Measurements from ENCODE around the gene L3MBTL1.
"Not testable (repeated sequence)": the region's sequence is repeated elsewhere in the genome, so short reads cannot be mapped to it uniquely, and the experiment has no call there.

Gene L3MBTL1

GRCh38 chr20:43492101-43492500 is 15.4 kb upstream of the L3MBTL1 start:
- peaks cover 25% of the 10 kb centered on the region for H3K9me3 Mint-ChIP-seq
- H3K4me3 Mint-ChIP-seq = no peak overlapping the region
- H3K36me3 Mint-ChIP-seq (ENCODE audit: low read depth) = no peaks in the 10 kb centered on the region
- TF ChIP-seq CTCF (IDR thresholded peaks at IDR 0.05) = no peak
- no peak for DNase-seq
- H3K27ac Mint-ChIP-seq = no peak overlapping the region
- no peaks in the 10 kb centered on the region for H3K4me1 Mint-ChIP-seq
- H3K27me3 Mint-ChIP-seq (ENCODE audit: low read depth, poor library complexity) = peaks cover 32% of the 10 kb centered on the region

- no peaks in the 10 kb centered on the region for H3K4me1 Mint-ChIP-seq
- no peak overlapping the region for H3K27ac Mint-ChIP-seq
- no peaks in the 10 kb centered on the region for H3K36me3 Mint-ChIP-seq (ENCODE audit: low read depth)
- peaks cover 37% of the 10 kb centered on the region for H3K27me3 Mint-ChIP-seq (ENCODE audit: low read depth, poor library complexity)
- no peak overlapping the region for H3K4me3 Mint-ChIP-seq
- DNase-seq = no peak
- TF ChIP-seq CTCF (IDR thresholded peaks at IDR 0.05) = no peak
- peaks cover 16% of the 10 kb centered on the region for H3K9me3 Mint-ChIP-seq
These were observed 12.1 kb upstream of the L3MBTL1 start for GRCh38 chr20:43495388-43495787.

- H3K4me1 Mint-ChIP-seq; H3K4me3 Mint-ChIP-seq; H3K36me3 Mint-ChIP-seq (ENCODE audit: low read depth); DNase-seq; H3K27ac Mint-ChIP-seq; H3K9me3 Mint-ChIP-seq: not testable (repeated sequence)
- peaks cover 59% of the 10 kb centered on the region for H3K27me3 Mint-ChIP-seq (ENCODE audit: low read depth, poor library complexity)
These were observed 5.5 kb upstream of the L3MBTL1 start for GRCh38 chr20:43502021-43502420.

GRCh38 chr20:43506238-43506637 is 1.3 kb upstream of the L3MBTL1 start:
- H3K4me3 Mint-ChIP-seq = peak overlapping the region; percentile 80
- no peak overlapping the region for H3K27ac Mint-ChIP-seq
- peaks cover 4% of the 10 kb centered on the region for H3K4me1 Mint-ChIP-seq
- no peak for TF ChIP-seq CTCF (IDR thresholded peaks at IDR 0.05)
- H3K9me3 Mint-ChIP-seq = peaks cover 3% of the 10 kb centered on the region
- peaks cover 74% of the 10 kb centered on the region for H3K27me3 Mint-ChIP-seq (ENCODE audit: low read depth, poor library complexity)
- no peak for DNase-seq
- no peaks in the 10 kb centered on the region for H3K36me3 Mint-ChIP-seq (ENCODE audit: low read depth)

- peak overlapping the region; percentile 82 for H3K4me3 Mint-ChIP-seq
- H3K9me3 Mint-ChIP-seq = peaks cover 3% of the 10 kb centered on the region
- H3K27me3 Mint-ChIP-seq (ENCODE audit: low read depth, poor library complexity) = peaks cover 60% of the 10 kb centered on the region
- peaks cover 8% of the 10 kb centered on the region for H3K4me1 Mint-ChIP-seq
- TF ChIP-seq CTCF (IDR thresholded peaks at IDR 0.05) = no peak
- H3K36me3 Mint-ChIP-seq (ENCODE audit: low read depth) = no peaks in the 10 kb centered on the region
- no peak overlapping the region for H3K27ac Mint-ChIP-seq
- peak; percentile 28 for DNase-seq
These were observed 609 bp downstream of the L3MBTL1 start for GRCh38 chr20:43508106-43508505.

GRCh38 chr20:43508604-43509040 is 1.1 kb downstream of the L3MBTL1 start:
- Mint-ChIP-seq H3K27me3 (ENCODE audit: low read depth, poor library complexity) (peaks cover 55% of the 10 kb centered on the region), H3K4me3 (peak overlapping the region; percentile 82), H3K4me1 (peaks cover 14% of the 10 kb centered on the region), H3K36me3 (ENCODE audit: low read depth) (no peaks in the 10 kb centered on the region), H3K27ac (no peak overlapping the region), H3K9me3 (peaks cover 3% of the 10 kb centered on the region)
- no peak for TF ChIP-seq CTCF (IDR thresholded peaks at IDR 0.05)
- DNase-seq = no peak

Data from nephron progenitor cell (in vitro differentiated cells).